Keratinocyte (primary cell): ENCODE data around the gene OBSCN. TPM values are rescaled to one million over a fixed set of nuclear protein-coding genes. Genes with fewer than 3 reads are reported as not detected.
A peak's percentile ranks its signal among the peaks of the same experiment; 100 is the strongest.

Source experiments
- DNase-seq: peaks from one replicate; pipeline ENCODE4 v3.0.0-alpha.2; 2011; ENCODE audit warnings: low read depth, missing footprints, low spot score
- FAIRE-seq: peaks from 2 replicates; lab custom pipeline; 2011; peaks lifted over from hg19 to GRCh38; lab: Jason Lieb, UNC
- H2AFZ ChIP-seq: 2 replicates; pipeline ENCODE4 v1.6.0; 2012; ENCODE audit warnings: low read length, control low read depth, inconsistent platforms; ENCODE audit not compliant: control insufficient read depth
- H3K27ac ChIP-seq: 2 replicates; pipeline ENCODE4 v1.5.1; 2011; ENCODE audit warnings: low read length; ENCODE audit not compliant: control insufficient read depth, insufficient read depth
- H3K27me3 ChIP-seq: 3 replicates; pipeline ENCODE4 v1.6.0; 2011; ENCODE audit warnings: low read length; ENCODE audit not compliant: control insufficient read depth, insufficient read depth; ENCODE audit errors: extremely low read depth
- H3K36me3 ChIP-seq, 2 experiments: 2 replicates in 1 of 2; 3 replicates in 1 of 2; pipeline ENCODE4 v1.5.1; 2011; ENCODE audit warnings: low read length in 2 of 2, mild to moderate bottlenecking in 1 of 2; ENCODE audit not compliant: control insufficient read depth in 2 of 2, insufficient read depth in 2 of 2; ENCODE audit errors: extremely low read depth in 1 of 2
- H3K4me1 ChIP-seq: 3 replicates; pipeline ENCODE4 v1.5.1; 2011; ENCODE audit warnings: low read length; ENCODE audit not compliant: control insufficient read depth, insufficient read depth; ENCODE audit errors: extremely low read depth
- H3K4me2 ChIP-seq: 3 replicates; pipeline ENCODE4 v1.6.0; 2011; ENCODE audit warnings: low read depth, low read length; ENCODE audit not compliant: control insufficient read depth, insufficient read depth; ENCODE audit errors: extremely low read depth
- H3K4me3 ChIP-seq, 3 experiments: fragments of 200-600 bp in 1 of 3; sonication (generic) in 1 of 3; 2 replicates in 2 of 3; 3 replicates in 1 of 3; pipeline ENCODE4 v1.5.1; 2011 to 2016; ENCODE audit warnings: low read length in 3 of 3, mild to moderate bottlenecking in 3 of 3, control low read depth in 2 of 3, inconsistent platforms in 1 of 3, low read depth in 1 of 3, mixed read lengths in 1 of 3, mixed run types in 1 of 3, moderate library complexity in 1 of 3; ENCODE audit not compliant: control insufficient read depth in 2 of 3, insufficient read depth in 2 of 3; ENCODE audit errors: extremely low read depth in 1 of 3
- H3K79me2 ChIP-seq: 2 replicates; pipeline ENCODE4 v1.6.0; 2012; ENCODE audit warnings: low read length; ENCODE audit not compliant: control insufficient read depth, insufficient read depth
- H3K9ac ChIP-seq: 3 replicates; pipeline ENCODE4 v1.6.0; 2011; ENCODE audit warnings: low read length; ENCODE audit not compliant: control insufficient read depth, insufficient read depth; ENCODE audit errors: extremely low read depth
- H3K9me1 ChIP-seq: 3 replicates; pipeline ENCODE4 v1.6.0; 2011; ENCODE audit warnings: low read length; ENCODE audit not compliant: control insufficient read depth, insufficient read depth; ENCODE audit errors: extremely low read depth
- H3K9me3 ChIP-seq: 2 replicates; pipeline ENCODE4 v1.5.1; 2012; ENCODE audit warnings: low read depth, low read length; ENCODE audit not compliant: control insufficient read depth
- H4K20me1 ChIP-seq: 3 replicates; pipeline ENCODE4 v1.6.0; 2011; ENCODE audit warnings: low read length; ENCODE audit not compliant: control insufficient read depth, insufficient read depth; ENCODE audit errors: extremely low read depth
- EZH2 ChIP-seq: IDR thresholded peaks from one replicate; pipeline ENCODE4 v1.6.1; 2012; ENCODE audit warnings: inconsistent platforms, mild to moderate bottlenecking, low read length, moderate library complexity
- dilution Hi-C: fragments of 300-500 bp; cut with MboI; formaldehyde crosslinking; loops from one replicate; pipeline ENCODE4 v1.7.0; 2020; ENCODE audit warnings: low sequenced_read_pairs; ENCODE audit not compliant: extremely low pct_ligation_motif_present
- polyA plus RNA-seq, 5 experiments: library from polyadenylated mRNA; depleted of rRNA in 3 of 5; stranded (reverse) in 3 of 5; stranded (forward) in 1 of 5; unstranded in 1 of 5; fragments of >200 nt; gene quantifications; 1 replicate in 1 of 5; 2 replicates in 3 of 5; 3 replicates in 1 of 5; pipeline versions ENCODE4 v1.2.1 to v1.2.3, GENCODE V29; 2011 to 2012; ENCODE audit warnings: missing spikeins in 2 of 5, low read depth in 1 of 5, low replicate concordance in 1 of 5
- TF ChIP-seq, protein P1 (sequence below), 3 experiments: IDR thresholded peaks in 1 of 3; conservative IDR thresholded peaks in 1 of 3; optimal IDR thresholded peaks in 1 of 3; 2 replicates in 2 of 3; 3 replicates in 1 of 3; pipeline versions ENCODE3 to v1.5.1; 2011; ENCODE audit warnings: low read length in 3 of 3, mild to moderate bottlenecking in 3 of 3, moderate library complexity in 2 of 3, control low read depth in 1 of 3, inconsistent platforms in 1 of 3; ENCODE audit not compliant: insufficient read depth in 2 of 3; ENCODE audit errors: extremely low read depth in 1 of 3

Gene OBSCN
- polyA plus RNA-seq, 1 donor (not counting 4 experiments of a cell fraction or from before 2014, with no cell fraction given): 1.8 TPM

DNA sequence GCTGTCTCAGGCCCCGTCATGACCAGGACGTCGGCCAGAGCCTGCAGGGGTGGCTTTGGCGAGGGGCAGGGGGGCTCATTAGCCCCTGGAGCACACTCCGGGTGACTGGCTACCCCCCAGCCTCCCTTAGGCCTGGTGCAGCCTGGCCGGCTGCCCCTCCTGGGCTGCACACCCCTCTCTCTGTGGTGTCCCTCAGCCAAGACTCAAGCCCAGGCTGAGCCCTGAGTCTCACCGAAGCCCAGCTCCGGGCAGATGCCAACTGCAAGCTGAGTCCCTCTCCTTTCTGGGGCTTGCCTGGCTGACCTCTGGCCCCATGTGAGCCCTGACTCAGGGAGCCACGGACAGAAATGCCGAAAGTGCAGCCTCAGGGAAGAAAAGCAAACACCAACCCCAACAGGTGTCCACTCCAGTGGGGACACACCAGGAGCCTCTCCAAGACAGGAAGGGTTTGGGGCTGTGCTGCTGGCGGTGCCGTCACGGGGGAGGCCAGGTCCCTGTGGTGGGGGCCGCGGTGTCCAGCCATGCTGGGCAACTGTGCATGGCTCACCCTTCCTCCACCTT lies 47.6 kb upstream of the OBSCN start:
- H4K20me1 ChIP-seq: no peaks in the 10 kb centered on the region
- no peak overlapping the region for H3K9ac ChIP-seq
- FAIRE-seq: no peak
- H3K4me2 ChIP-seq: no peak overlapping the region
- no peak overlapping the region for H3K27ac ChIP-seq
- H2AFZ ChIP-seq: no peak overlapping the region
- no peaks in the 10 kb centered on the region for H3K9me1 ChIP-seq
- no peaks in the 10 kb centered on the region for H3K36me3 ChIP-seq
- H3K4me1 ChIP-seq: peaks cover 46% of the 10 kb centered on the region
- dilution Hi-C loops: no loop called here
- no peak for DNase-seq
- TF ChIP-seq, protein P1, sequence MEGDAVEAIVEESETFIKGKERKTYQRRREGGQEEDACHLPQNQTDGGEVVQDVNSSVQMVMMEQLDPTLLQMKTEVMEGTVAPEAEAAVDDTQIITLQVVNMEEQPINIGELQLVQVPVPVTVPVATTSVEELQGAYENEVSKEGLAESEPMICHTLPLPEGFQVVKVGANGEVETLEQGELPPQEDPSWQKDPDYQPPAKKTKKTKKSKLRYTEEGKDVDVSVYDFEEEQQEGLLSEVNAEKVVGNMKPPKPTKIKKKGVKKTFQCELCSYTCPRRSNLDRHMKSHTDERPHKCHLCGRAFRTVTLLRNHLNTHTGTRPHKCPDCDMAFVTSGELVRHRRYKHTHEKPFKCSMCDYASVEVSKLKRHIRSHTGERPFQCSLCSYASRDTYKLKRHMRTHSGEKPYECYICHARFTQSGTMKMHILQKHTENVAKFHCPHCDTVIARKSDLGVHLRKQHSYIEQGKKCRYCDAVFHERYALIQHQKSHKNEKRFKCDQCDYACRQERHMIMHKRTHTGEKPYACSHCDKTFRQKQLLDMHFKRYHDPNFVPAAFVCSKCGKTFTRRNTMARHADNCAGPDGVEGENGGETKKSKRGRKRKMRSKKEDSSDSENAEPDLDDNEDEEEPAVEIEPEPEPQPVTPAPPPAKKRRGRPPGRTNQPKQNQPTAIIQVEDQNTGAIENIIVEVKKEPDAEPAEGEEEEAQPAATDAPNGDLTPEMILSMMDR (optimal IDR thresholded peaks at IDR 0.05 in 1 of 3, IDR thresholded peaks at IDR 0.05 in 1 of 3, conservative IDR thresholded peaks at IDR 0.05 in 1 of 3; ENCODE audit: extremely low read depth in 1 of 3, insufficient read depth in 2 of 3, low read length in 3 of 3): no peak
- no peak for TF ChIP-seq EZH2
- no peaks in the 10 kb centered on the region for H3K9me3 ChIP-seq
- H3K27me3 ChIP-seq: no peaks in the 10 kb centered on the region
- H3K79me2 ChIP-seq: no peaks in the 10 kb centered on the region
- no peak overlapping the region for H3K4me3 ChIP-seq

DNA sequence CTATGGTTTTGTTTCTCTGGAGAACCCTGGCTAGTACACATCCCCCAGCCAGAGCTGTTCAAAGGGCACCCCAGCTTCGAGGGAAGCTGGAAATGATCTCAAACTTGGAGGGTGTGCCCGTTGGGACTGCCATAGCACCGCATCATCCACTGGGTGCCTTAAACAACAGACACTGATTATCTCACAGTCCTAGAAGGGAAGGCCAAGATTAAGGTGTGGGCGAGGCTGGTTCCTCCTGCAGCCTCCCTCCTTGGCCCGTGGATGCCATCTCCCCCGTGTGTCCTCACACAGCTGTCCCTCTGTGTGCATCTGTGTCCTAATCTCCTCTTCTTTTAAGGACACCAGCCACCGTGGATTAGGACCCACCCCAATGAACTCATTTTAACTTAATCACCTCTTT lies 46.5 kb upstream of the OBSCN start:
- H3K27ac ChIP-seq: peak overlapping the region; percentile 93
- no peaks in the 10 kb centered on the region for H3K9me3 ChIP-seq
- H3K9me1 ChIP-seq: no peaks in the 10 kb centered on the region
- H3K4me2 ChIP-seq: peak overlapping the region; percentile 85
- H3K4me1 ChIP-seq: peaks cover 43% of the 10 kb centered on the region
- H3K9ac ChIP-seq: peak overlapping the region; percentile 87
- dilution Hi-C loops: no loop called here
- no peaks in the 10 kb centered on the region for H3K36me3 ChIP-seq
- peaks cover 2% of the 10 kb centered on the region for H3K79me2 ChIP-seq
- H4K20me1 ChIP-seq: no peaks in the 10 kb centered on the region
- peak; percentile 44 for FAIRE-seq
- no peak for TF ChIP-seq EZH2
- TF ChIP-seq, protein P1 (optimal IDR thresholded peaks at IDR 0.05 in 1 of 3, IDR thresholded peaks at IDR 0.05 in 1 of 3, conservative IDR thresholded peaks at IDR 0.05 in 1 of 3; ENCODE audit: extremely low read depth in 1 of 3, insufficient read depth in 2 of 3, low read length in 3 of 3): no peak
- H2AFZ ChIP-seq: no peak overlapping the region
- DNase-seq: no peak
- H3K4me3 ChIP-seq: no peak overlapping the region
- no peaks in the 10 kb centered on the region for H3K27me3 ChIP-seq
